Spinal cord (tissue), 10 donors: Measurements from ENCODE around the gene CXCR4. TPM values are rescaled to one million over a fixed set of nuclear protein-coding genes. Genes with fewer than 3 reads are reported as not detected.
A peak's percentile ranks its signal among the peaks of the same experiment; 100 is the strongest.

Experiments
- DNase-seq, 6 donors: peaks; one replicate each; pipeline versions ENCODE4 v3.0.0 to v3.0.0-alpha.2; 2013 to 2015; ENCODE audit warnings: low spot score in 6 of 6, low read depth in 4 of 6
- H3K27ac ChIP-seq: one replicate; pipeline ENCODE4 v1.5.1; 2013; ENCODE audit warnings: low read depth, low read length, control low read depth
- H3K27me3 ChIP-seq: one replicate; pipeline ENCODE4 v1.6.1; 2013; ENCODE audit warnings: low read length; ENCODE audit not compliant: control insufficient read depth, insufficient read depth
- H3K36me3 ChIP-seq: one replicate; pipeline ENCODE4 v1.6.1; 2013; ENCODE audit warnings: low read length; ENCODE audit not compliant: control insufficient read depth, insufficient read depth
- H3K4me1 ChIP-seq: one replicate; pipeline ENCODE4 v1.6.1; 2013; ENCODE audit warnings: low read length; ENCODE audit not compliant: control insufficient read depth, insufficient read depth
- H3K4me3 ChIP-seq: one replicate; pipeline ENCODE4 v1.5.1; 2013; ENCODE audit warnings: low read depth, low read length, control low read depth
- H3K9me3 ChIP-seq: one replicate; pipeline ENCODE4 v1.6.1; 2013; ENCODE audit warnings: low read length; ENCODE audit not compliant: control insufficient read depth, insufficient read depth
- WGBS: methylation state at CpG from one replicate; pipeline ENCODE4 v1.1.5; 2013; ENCODE audit warnings: missing lambda C conversion rate; ENCODE audit not compliant: insufficient coverage; 5-methylcytosine and 5-hydroxymethylcytosine counted together
- polyA plus RNA-seq, 2 donors: library from polyadenylated mRNA; unstranded; fragments of 120-200 nt; gene quantifications; one replicate each; pipeline ENCODE4 v1.2.1, GENCODE V29; 2013; ENCODE audit not compliant: insufficient read length in 2 of 2
- total RNA-seq, 2 donors: library from RNA; depleted of rRNA in 1 of 2; stranded (reverse); fragments of 120-200 nt in 1 of 2; fragments of >200 nt in 1 of 2; gene quantifications; one replicate each; pipeline versions ENCODE4 v1.2.3 to v1.2.4, GENCODE V29; 2013 to 2014
- donor health status: healthy.

CXCR4 gene
- total and polyA plus RNA-seq, 4 donors = 19.2 to 60.3 (median 48.1) TPM

GRCh38 chr2:136143603-136144451 lies 25.9 kb upstream of the CXCR4 start:
- H3K27ac ChIP-seq = no peak overlapping the region
- no peaks in the 10 kb centered on the region for H3K4me1 ChIP-seq
- H3K9me3 ChIP-seq = peaks cover 2% of the 10 kb centered on the region
- no peaks in the 10 kb centered on the region for H3K36me3 ChIP-seq
- 71% methylated on average over 1 of the region's 6 CpGs for whole genome bisulfite sequencing
- no peaks in the 10 kb centered on the region for H3K27me3 ChIP-seq
- no peak overlapping the region for H3K4me3 ChIP-seq
- no peak for DNase-seq

- no peaks in the 10 kb centered on the region for H3K27me3 ChIP-seq
- no peak overlapping the region for H3K27ac ChIP-seq
- H3K4me3 ChIP-seq = no peak overlapping the region
- no peaks in the 10 kb centered on the region for H3K36me3 ChIP-seq
- no peaks in the 10 kb centered on the region for H3K9me3 ChIP-seq
- DNase-seq = peak in 2 of 6 donors; percentile 29 to 71
- WGBS = 0% methylated on average over 1 of the region's 7 CpGs
- H3K4me1 ChIP-seq = no peaks in the 10 kb centered on the region
These were observed 23.7 kb upstream of the CXCR4 start for GRCh38 chr2:136141510-136142149.

GRCh38 chr2:136139631-136140030 lies 21.7 kb upstream of the CXCR4 start:
- peaks cover 7% of the 10 kb centered on the region for H3K4me1 ChIP-seq
- no peak overlapping the region for H3K27ac ChIP-seq
- no peaks in the 10 kb centered on the region for H3K36me3 ChIP-seq
- 90% methylated on average over 1 of the region's 3 CpGs for WGBS
- no peak for DNase-seq
- no peaks in the 10 kb centered on the region for H3K9me3 ChIP-seq
- H3K27me3 ChIP-seq = no peaks in the 10 kb centered on the region
- no peak overlapping the region for H3K4me3 ChIP-seq

- H3K27me3 ChIP-seq = no peaks in the 10 kb centered on the region
- WGBS = 93% methylated on average over 4 of the region's 4 CpGs
- no peaks in the 10 kb centered on the region for H3K36me3 ChIP-seq
- no peak overlapping the region for H3K27ac ChIP-seq
- no peak for DNase-seq
- peaks cover 7% of the 10 kb centered on the region for H3K4me1 ChIP-seq
- no peak overlapping the region for H3K4me3 ChIP-seq
- H3K9me3 ChIP-seq = no peaks in the 10 kb centered on the region
These were observed 20.0 kb upstream of the CXCR4 start for GRCh38 chr2:136137982-136138381.

GRCh38 chr2:136136931-136137330 lies 19.0 kb upstream of the CXCR4 start:
- peaks cover 7% of the 10 kb centered on the region for H3K4me1 ChIP-seq

GRCh38 chr2:136135921-136136906 lies 18.3 kb upstream of the CXCR4 start:
- peak in 2 of 6 donors; percentile 51 to 57 for DNase-seq
- no peaks in the 10 kb centered on the region for H3K27me3 ChIP-seq
- H3K4me1 ChIP-seq = peaks cover 7% of the 10 kb centered on the region
- WGBS = 56% methylated on average over 6 of the region's 8 CpGs
- no peaks in the 10 kb centered on the region for H3K36me3 ChIP-seq
- no peak overlapping the region for H3K27ac ChIP-seq
- no peaks in the 10 kb centered on the region for H3K9me3 ChIP-seq
- no peak overlapping the region for H3K4me3 ChIP-seq

More at GRCh38 chr2:136136931-136137330, 19.0 kb upstream of the CXCR4 start:
- Histone ChIP-seq H3K9me3 (no peaks in the 10 kb centered on the region), H3K4me3 (no peak overlapping the region), H3K27ac (no peak overlapping the region), H3K27me3 (no peaks in the 10 kb centered on the region), H3K36me3 (no peaks in the 10 kb centered on the region)
- DNase-seq = no peak
- WGBS = no CpG with 5 or more reads among the region's 1 CpG

GRCh38 chr2:136135462-136135861 lies 17.5 kb upstream of the CXCR4 start:
- H3K27ac ChIP-seq = no peak overlapping the region
- DNase-seq = no peak

GRCh38 chr2:136134126-136134525 lies 16.2 kb upstream of the CXCR4 start:
- no peak for DNase-seq
- Histone ChIP-seq H3K27me3 (no peaks in the 10 kb centered on the region), H3K36me3 (no peaks in the 10 kb centered on the region), H3K9me3 (no peaks in the 10 kb centered on the region), H3K4me1 (peaks cover 7% of the 10 kb centered on the region), H3K27ac (no peak overlapping the region), H3K4me3 (no peak overlapping the region)
- WGBS = 31% methylated on average over 2 of the region's 2 CpGs

More at GRCh38 chr2:136135462-136135861, 17.5 kb upstream of the CXCR4 start:
- Histone ChIP-seq H3K27me3 (no peaks in the 10 kb centered on the region), H3K4me1 (peaks cover 7% of the 10 kb centered on the region), H3K36me3 (no peaks in the 10 kb centered on the region), H3K9me3 (no peaks in the 10 kb centered on the region), H3K4me3 (no peak overlapping the region)

GRCh38 chr2:136133586-136133985 lies 15.6 kb upstream of the CXCR4 start:
- H3K27ac ChIP-seq = no peak overlapping the region

More at GRCh38 chr2:136133586-136133985, 15.6 kb upstream of the CXCR4 start:
- Histone ChIP-seq H3K27me3 (peaks cover 2% of the 10 kb centered on the region), H3K36me3 (no peaks in the 10 kb centered on the region), H3K4me1 (peaks cover 7% of the 10 kb centered on the region), H3K9me3 (no peaks in the 10 kb centered on the region), H3K4me3 (no peak overlapping the region)
- no CpG with 5 or more reads among the region's 5 CpGs for WGBS
- no peak for DNase-seq
